Brain pericyte (primary cell): ENCODE measurements around the gene SERF1B.
"Not testable (repeated sequence)": the region's sequence is repeated elsewhere in the genome, so short reads cannot be mapped to it uniquely, and the experiment has no call there.

Experiments
- DNase-seq: peaks from one replicate; pipeline ENCODE4 v3.0.0-alpha.2; 2012; ENCODE audit warnings: low read depth, low spot score

Gene SERF1B

DNA sequence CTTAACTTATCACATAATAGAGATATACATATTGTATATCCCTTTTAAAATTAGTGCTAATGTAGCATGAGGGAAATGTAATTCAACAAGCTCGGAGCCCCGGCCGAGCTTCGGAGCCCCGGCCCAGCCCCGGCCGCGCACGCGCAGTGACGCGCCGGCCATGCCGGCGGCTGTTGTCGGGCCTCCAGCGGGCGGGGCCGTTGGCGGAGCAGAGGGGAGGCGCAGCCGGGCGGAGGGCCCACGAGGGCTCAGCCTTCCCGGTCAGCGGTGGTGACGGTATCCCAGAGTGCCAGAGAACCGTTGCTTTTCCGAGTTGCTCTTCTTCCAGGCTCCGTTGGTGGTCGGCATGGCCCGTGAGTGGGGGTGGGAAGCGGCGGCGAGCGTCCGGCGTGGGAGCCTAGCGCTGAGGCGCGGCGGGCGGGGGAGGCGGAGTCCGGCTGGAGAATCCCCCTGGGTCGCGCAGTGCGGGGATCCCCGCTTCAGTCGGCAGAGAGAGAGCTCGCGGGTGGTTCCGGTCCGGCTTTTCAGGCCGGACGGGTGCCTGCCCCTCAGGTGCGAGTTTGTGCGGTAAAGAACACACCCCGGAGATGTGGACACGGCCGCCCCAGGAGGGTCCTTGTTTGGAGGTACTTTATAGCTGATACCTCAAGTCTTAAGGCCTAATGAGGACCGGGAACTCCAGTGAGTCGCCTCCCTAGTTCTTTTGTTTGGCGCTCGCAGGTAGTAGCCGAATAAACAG is at the start of gene SERF1B:
Gene SERF1B, plus strand, starts transcription at position 146 of the 739 bp plus-strand sequence. Its CDS starts 201 bp downstream, at position 347.
- DNase-seq, result not testable (repeated sequence)

DNA sequence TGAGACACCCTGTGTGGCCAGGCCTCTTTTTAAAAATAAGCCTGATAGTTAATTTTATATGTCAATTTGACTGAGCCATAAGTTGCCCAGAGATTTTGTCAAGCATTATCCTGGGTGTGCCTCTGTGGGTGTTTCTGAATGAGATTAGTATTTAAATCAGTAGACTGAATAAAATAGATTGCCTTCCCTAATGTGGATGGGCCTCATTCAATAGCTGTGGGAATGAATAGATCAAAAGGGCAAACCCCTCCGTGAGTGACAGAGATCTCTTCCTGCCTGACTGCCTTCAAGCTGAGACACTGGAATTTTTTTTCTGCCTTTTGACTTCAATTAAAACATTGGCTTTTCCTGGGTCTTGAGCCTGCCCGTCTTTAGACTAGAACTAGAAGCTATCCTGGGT is 33.3 kb upstream of the SERF1B start:
- not testable (repeated sequence) for DNase-seq

DNA sequence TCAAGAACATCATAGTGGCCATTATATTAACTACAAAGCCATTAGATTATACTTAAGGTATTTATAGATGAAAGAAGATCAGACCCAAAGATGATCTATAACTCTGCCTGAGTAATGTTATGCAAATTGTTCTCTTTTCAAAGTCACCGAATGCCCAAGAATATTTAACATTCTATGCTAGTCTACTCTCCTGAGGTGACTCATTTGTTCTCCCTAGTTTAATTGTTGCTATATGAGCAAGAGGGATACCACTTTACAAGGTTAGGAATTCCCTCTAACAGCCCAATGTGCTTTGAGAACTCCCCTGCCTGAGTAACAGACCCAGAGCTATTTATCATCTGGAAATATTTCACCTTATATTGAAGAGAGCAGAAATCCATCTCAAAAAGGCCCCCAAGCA is 29.5 kb upstream of the SERF1B start:
- not testable (repeated sequence) for DNase-seq

DNA sequence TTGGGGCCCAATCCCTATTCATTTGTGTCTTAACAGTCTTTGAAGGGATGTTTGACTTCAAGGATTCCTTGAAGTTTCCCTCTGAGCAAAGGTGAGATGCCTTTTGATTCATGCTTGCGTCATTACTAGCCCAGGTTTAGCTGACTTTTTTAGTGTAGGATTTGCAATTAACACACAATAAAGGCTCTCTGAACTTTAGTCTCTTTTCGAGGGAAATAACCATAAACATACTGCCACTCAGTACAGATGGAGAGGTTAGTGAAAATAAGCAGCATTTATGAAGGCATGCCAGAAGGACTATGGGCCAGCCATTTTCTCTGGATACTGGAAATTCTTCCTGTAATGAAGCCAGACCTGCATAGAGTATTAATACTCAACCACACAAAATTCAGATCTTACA is 4.4 kb upstream of the SERF1B start:
- not testable (repeated sequence) for DNase-seq

DNA sequence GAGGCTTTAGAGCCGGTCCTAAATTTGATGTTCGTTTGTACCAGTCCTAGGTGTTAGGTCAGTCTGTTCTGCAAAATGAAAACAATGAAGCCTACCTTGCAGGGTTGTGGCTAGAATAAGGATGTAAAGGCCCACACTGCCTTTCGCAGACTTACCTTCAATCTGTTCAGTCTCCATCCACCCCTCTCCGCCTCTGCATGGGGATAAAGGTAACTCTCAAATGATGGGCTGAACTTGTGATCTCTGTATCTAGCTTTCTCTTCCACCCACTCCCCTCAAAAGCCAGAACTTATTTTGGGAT is 744 bp downstream of the SERF1B start:
- DNase-seq, result not testable (repeated sequence)

DNA sequence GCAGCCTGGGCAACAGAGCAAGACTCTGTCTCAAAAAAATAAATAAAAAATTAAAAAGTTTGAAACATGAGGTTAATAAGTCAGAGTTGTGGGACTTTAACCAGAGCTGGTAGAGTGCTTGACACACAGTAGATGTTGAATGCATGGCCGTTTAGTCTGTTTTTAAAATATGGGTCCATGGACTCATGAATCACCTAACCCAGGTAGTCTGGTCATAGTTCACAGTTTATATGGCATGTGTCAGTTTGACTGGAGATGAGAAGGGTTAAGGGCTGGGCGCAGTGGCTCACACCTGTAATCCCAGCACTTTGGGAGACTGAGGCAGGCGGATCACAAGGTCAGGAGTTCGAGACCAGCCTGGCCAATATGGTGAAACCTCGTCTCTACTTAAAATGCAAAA is 6.2 kb downstream of the SERF1B start:
- DNase-seq, result not testable (repeated sequence)

DNA sequence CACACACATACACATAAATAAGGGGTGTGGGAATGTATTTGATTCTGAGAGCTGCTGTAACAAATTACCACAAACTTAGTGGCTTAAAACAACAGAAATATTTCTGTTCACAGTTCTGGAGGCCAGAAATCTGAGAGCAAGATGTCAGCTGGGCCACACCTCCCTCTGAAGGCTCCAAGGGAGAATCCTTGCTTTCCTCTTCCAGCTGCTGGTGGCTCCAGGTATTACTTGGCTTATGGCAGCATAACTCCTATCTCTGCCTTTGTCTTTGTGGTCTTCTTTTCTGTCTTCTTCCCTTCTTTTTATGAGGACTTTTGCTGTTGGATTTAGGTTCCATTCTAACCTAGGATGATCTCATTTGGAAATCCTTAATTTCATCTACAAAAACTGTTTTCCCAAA is 16.4 kb downstream of the SERF1B start:
- not testable (repeated sequence) for DNase-seq

DNA sequence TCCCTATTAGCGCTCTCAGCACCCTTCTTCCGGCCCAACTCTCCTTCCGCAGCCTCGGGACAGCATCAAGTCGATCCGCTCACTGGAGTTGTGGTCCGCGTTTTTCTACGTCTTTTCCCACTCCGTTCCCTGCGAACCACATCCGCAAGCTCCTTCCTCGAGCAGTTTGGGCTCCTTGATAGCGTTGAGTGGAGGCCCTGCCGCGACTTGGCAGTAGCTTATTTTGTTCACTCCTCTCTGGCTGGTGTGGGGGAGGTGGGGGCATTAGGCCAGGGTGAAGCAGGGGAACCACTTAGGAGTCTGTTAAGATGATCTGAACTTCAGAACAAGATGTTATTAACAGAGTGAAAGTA is 24.7 kb downstream of the SERF1B start:
- DNase-seq, result not testable (repeated sequence)

DNA sequence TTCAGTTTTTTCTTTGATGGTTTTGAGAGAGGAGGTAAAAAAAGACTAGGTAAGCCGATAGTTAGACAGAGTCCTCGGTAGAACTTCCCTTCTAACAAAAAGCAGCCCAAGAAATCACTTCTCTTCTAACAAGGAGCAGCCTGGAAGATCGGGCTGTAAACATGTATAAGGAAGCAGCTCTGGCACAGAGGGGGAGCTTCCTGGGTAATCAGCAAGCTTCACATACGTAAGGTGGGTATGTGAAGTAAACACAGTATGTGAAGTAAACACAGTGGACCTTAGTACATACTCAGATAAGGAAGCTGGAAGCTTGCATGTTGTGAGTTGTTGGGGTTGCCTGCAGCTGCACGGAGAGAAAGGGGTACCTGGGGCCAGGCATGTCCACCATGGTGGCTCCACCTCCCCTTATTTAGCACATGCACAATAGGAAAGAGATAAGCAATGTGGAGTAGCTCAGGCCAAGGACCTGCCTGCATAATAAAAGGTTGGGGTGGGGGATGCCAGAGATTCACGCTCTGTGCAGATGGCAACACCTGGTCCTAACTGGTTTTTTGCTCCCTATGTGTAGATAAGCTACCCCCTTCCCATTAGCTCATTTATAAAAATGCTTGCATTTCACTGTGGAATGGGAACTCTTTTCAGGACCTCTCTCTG is 31.4 kb downstream of the SERF1B start:
- DNase-seq, result not testable (repeated sequence)

DNA sequence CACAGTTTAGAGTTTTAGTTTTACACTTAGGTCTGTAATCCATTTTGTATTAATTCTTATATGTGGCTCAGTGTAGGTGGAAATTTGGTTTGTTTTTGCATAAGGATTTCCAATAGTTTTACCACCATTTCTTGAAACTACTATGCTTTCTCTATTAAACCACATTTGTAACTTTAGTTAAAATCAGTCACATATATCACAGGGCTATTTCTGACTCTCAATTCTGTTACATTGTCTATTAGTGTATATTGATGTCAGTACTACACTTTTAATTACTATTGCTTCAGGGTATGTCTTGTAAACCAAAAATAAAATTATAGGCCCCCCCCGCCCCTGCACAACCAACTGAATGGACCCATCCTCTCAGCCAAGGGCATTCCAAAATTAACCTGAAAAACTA is 32.1 kb downstream of the SERF1B start:
- DNase-seq, result not testable (repeated sequence)

DNA sequence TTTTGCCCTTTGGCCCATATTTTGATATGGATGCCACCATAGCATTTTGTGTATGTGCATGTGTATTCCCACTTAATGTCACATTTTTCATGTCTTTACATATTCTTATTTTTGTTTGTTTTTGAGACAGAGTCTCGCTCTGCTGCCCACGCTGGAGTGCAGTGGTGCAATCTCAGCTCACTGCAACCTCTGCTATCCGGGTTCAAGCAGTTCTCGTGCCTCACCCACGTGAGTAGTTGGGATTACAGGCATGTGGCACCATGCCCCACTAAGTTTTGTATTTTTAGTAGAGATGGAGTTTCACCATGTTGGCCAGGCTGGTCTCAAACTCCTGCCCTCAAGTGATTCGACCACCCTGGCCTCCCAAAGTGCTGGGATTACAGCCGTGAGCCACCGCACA is 52.6 kb downstream of the SERF1B start:
- not testable (repeated sequence) for DNase-seq

DNA sequence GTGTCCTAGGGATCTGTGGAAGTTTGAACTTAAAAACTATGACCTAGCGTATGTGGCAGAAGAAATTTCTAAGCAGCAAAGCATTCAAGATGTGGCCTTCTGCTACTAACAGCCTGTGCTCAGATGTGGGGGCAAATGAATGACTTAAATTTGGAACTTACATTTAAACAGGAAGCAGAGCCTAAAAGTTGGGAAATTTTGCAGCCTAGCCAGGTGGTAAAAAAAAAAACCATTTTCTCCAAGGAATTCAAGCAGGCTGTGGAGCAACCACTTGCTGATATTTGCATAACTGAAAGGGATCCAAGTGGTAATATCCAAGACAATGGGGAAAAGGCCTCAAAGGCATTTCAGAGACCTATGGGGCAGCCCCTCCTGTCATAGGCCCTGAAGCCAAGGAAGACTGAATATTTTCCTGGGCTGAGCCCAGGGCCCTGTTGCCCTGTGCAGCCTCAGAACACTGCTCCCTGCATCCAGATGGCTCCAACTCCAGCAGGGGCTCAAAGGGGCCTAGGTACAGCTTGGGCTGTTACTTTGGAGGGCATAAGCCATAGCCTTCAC is 63.9 kb downstream of the SERF1B start:
- not testable (repeated sequence) for DNase-seq

DNA sequence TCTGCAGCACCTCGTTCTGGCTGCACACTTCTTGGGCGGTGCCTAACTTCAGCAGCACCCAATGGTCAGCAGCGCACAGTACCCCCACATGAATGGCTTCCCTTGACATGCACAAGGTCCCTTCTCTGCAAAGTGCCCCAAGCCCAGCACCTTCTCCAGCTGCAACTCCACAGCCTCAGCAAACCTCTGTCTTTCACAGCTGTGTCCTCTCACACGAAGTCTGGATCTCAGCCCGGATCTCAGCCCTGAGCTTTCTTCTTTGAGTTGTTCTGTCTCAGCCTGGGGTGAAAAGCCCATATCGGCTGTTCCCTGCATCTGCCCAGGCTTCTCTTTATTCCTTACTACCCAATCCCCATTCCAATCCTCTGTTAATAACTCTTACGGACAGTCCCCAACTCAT is 66.7 kb downstream of the SERF1B start:
- not testable (repeated sequence) for DNase-seq
